GM20000 (cell line): ENCODE data around the gene LYSMD1.

Source experiments
- DNase-seq: peaks from one replicate; pipeline ENCODE4 v3.0.0; 2012; ENCODE audit warnings: low spot score
- TF ChIP-seq, protein P1 (sequence below): IDR thresholded peaks from 2 replicates; pipeline ENCODE4 v1.5.1; 2012; ENCODE audit warnings: mild to moderate bottlenecking, control low read depth; ENCODE audit errors: extremely low read depth, missing control alignments

Gene LYSMD1

DNA sequence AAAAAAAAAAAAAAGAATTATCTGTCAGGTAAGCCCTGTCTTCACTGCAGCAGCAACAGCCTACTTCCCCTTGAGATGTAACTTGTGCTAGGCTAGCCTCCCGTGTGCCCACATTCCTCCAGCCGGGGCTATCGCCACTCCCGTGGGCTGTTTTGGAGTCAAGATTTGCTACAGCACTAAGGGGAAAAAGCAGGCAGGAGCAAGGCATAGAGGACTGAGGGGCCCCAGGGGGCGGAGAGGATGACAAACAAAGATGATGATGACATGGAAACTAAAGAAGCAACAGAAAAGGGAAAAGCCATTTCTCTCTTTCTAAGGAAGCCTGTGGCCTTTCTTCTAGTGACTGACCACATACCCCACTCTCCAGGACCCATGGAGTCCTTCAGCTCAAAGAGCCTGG is 7.4 kb downstream of the LYSMD1 start:
- TF ChIP-seq, protein P1, sequence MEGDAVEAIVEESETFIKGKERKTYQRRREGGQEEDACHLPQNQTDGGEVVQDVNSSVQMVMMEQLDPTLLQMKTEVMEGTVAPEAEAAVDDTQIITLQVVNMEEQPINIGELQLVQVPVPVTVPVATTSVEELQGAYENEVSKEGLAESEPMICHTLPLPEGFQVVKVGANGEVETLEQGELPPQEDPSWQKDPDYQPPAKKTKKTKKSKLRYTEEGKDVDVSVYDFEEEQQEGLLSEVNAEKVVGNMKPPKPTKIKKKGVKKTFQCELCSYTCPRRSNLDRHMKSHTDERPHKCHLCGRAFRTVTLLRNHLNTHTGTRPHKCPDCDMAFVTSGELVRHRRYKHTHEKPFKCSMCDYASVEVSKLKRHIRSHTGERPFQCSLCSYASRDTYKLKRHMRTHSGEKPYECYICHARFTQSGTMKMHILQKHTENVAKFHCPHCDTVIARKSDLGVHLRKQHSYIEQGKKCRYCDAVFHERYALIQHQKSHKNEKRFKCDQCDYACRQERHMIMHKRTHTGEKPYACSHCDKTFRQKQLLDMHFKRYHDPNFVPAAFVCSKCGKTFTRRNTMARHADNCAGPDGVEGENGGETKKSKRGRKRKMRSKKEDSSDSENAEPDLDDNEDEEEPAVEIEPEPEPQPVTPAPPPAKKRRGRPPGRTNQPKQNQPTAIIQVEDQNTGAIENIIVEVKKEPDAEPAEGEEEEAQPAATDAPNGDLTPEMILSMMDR, result no peak
- DNase-seq, result no peak

DNA sequence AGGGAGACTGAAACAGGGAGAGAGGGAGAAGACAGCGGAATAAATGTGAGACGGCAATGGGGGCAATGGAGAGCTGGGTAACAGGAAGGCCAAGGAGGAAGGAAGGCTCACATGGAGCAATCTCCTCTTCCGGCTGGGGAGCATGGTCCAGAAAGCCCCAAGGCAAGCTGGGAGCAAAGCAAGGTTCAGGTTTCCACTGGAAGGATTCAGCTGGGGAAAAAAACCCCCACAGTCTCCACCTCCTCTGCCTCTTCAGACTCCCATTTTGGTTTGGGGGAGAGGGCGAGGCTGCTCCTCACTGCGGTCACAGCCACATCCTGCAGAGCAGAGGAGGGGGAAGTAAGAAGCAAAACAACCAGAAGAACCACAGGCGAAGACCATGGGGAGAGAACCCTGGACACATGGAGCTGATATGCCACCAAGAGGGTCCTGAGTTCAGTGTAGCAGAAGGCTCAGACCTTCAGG is 8.6 kb downstream of the LYSMD1 start:
- TF ChIP-seq, protein P1, result no peak
- DNase-seq, result no peak

DNA sequence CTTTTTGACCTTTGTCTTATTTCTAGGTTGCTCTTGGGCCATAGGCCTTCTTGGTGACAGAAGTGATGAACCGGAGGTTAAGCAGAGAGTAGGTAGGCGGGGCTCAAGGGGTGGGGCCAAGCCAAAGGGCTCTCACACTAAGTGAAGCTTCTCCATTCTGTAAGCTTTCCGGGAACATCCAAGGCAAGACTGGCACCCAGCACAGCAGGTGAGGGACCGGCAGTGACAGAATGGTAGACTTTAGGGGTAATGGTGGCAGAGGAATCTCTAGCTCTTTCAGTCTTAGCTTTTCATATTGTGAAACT is 9.2 kb downstream of the LYSMD1 start, which contains the start of gene TNFAIP8L2:
Gene TNFAIP8L2 (plus strand): TSS at position 135 of the 305 bp plus-strand sequence. CDS start 2,049 bp downstream, outside the sequence.
- peak; percentile 66 for DNase-seq
- TF ChIP-seq, protein P1, result no peak

DNA sequence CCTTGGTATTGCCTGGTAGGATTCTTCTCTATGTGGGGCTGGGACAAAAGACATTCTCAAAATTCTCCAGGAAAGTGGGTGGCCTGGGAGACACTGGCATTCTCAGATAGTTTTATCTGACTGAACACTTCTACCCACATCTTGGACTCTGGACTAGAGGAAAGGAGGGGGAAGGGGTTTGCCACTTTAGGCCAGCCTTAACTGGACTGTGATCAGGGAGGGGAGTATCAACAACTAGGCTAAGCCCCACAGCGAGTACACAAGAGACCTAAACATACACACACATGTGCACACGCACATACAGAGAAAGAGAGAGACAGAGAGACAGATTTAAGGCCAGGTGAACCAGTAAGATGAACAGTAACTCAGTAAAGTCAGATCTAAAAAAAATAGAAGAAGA is 18.0 kb downstream of the LYSMD1 start:
- no peak for DNase-seq
- TF ChIP-seq, protein P1, result no peak

DNA sequence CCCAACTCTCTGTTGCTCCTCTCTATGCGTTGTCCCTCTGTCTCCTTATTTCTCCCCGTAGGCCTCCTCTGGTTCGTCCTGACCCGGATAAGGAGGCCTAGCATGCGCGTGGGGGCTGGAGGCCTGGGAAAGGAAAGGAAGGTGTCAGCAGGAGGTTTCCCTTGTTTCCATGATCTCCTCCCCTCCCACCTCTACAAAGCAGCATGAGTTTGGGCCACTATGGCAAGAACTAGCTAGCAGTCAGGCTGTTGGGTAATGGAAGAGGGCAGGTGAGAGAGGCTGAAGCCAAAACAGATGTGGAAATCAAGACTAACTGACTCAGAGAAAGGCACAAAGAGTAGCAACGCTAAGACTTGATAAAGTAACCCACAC is 18.6 kb downstream of the LYSMD1 start:
- TF ChIP-seq, protein P1, result no peak
- no peak for DNase-seq

DNA sequence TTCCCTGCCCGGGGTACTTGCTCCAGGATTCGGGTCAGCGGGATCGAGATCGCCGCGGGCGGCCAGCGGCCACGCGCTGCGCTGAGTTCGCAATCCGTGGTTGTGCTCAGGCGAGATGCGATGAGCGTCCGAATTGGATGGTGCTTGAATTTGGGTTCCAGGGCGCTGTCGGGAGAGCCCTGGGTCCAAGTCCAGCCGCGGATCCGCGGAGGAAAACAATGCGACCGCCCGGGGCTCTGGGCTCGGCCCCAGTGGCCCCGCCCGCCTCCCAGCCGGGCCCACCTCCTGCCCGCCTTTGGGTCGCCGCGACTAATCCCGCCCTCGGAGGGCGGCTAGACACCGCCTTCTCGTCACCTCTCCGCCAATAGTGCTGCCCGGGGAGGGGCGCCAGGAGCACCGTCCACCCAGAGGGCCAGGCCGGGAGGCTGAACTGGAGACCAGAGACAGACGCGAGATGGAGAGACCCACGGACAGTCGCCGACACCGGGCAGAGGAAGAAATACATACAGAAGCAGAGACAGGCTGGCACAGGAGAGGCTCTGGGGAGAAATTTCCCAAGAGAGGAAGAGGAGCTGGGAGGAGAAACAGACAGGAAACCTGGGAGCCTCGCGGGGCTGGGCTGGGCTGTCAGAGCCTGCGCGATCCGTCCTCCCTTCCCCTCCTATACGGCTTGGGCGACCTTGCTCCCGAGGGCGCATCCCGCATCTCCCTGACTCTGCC is 19.1 kb downstream of the LYSMD1 start, which contains the start of gene SEMA6C:
Gene SEMA6C (minus strand): TSS at position 220 of the 720 bp plus-strand sequence. CDS start 4,010 bp downstream, outside the sequence.
- TF ChIP-seq, protein P1, result no peak
- DNase-seq, result peak; percentile 94

DNA sequence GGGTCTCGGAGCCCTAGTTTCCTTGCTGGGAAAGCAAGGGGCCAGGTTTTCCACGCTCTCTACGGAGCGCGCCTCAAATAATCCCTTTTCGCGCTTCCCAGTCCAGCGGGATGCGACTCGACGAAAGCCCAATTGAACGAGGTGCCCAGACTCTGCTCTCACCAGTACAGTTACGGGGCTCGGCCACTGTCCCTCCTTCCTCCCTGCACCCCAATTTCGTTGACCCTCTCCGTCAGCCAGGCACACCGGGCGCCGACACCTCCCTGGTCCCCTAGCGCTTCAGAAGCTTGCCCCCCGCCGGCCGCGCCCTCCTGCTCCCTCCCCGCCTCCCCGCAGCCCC is 19.7 kb downstream of the LYSMD1 start:
- TF ChIP-seq, protein P1, result no peak
- no peak for DNase-seq
